Neural crest cell (in vitro differentiated cells): Measurements from ENCODE around the gene RAB12. TPM values are rescaled to one million over a fixed set of nuclear protein-coding genes. Genes with fewer than 3 reads are reported as not detected.
"Not testable (repeated sequence)": the region's sequence is repeated elsewhere in the genome, so short reads cannot be mapped to it uniquely, and the experiment has no call there.

ENCODE experiments used
- DNase-seq: peaks from one replicate; pipeline ENCODE4 v3.0.0; 2021; ENCODE audit warnings: low read depth, mixed read lengths, low spot score
- H3K27ac Mint-ChIP-seq: one replicate; pipeline ENCODE4 v1.8.0; 2021; ENCODE audit warnings: mild to moderate bottlenecking, mixed read lengths; ENCODE audit not compliant: unreplicated experiment
- H3K27me3 Mint-ChIP-seq: 2 replicates; pipeline ENCODE4 v1.8.0; 2021; ENCODE audit warnings: low read depth, mild to moderate bottlenecking, mixed read lengths
- H3K36me3 Mint-ChIP-seq: 2 replicates; pipeline ENCODE4 v1.8.0; 2021; ENCODE audit warnings: low read depth, mild to moderate bottlenecking, mixed read lengths
- H3K4me1 Mint-ChIP-seq: 2 replicates; pipeline ENCODE4 v1.8.0; 2021; ENCODE audit warnings: mixed read lengths
- H3K4me3 Mint-ChIP-seq: one replicate; pipeline ENCODE4 v1.8.0; 2021; ENCODE audit warnings: mild to moderate bottlenecking, mixed read lengths
- H3K9me3 Mint-ChIP-seq: 2 replicates; pipeline ENCODE4 v1.8.0; 2021; ENCODE audit warnings: mixed read lengths
- total RNA-seq: library from RNA; stranded (reverse); gene quantifications from 2 replicates; pipeline ENCODE4 v1.2.1, GENCODE V29; 2021
- TF ChIP-seq, protein P1 (sequence below): fragments of 200-600 bp; sonication (generic); conservative IDR thresholded peaks from 2 replicates; pipeline ENCODE4 v1.5.0; 2021; ENCODE audit warnings: antibody characterized with exemption, mild to moderate bottlenecking

Gene RAB12
- total RNA-seq, 1 donor from 2014 or later, result 26.5 TPM

- Mint-ChIP-seq H3K9me3 (no peaks in the 10 kb centered on the region), H3K36me3 (peaks cover 17% of the 10 kb centered on the region), H3K27ac (no peak overlapping the region), H3K4me1 (no peaks in the 10 kb centered on the region), H3K27me3 (no peaks in the 10 kb centered on the region), H3K4me3 (no peak overlapping the region)
- TF ChIP-seq, protein P1, sequence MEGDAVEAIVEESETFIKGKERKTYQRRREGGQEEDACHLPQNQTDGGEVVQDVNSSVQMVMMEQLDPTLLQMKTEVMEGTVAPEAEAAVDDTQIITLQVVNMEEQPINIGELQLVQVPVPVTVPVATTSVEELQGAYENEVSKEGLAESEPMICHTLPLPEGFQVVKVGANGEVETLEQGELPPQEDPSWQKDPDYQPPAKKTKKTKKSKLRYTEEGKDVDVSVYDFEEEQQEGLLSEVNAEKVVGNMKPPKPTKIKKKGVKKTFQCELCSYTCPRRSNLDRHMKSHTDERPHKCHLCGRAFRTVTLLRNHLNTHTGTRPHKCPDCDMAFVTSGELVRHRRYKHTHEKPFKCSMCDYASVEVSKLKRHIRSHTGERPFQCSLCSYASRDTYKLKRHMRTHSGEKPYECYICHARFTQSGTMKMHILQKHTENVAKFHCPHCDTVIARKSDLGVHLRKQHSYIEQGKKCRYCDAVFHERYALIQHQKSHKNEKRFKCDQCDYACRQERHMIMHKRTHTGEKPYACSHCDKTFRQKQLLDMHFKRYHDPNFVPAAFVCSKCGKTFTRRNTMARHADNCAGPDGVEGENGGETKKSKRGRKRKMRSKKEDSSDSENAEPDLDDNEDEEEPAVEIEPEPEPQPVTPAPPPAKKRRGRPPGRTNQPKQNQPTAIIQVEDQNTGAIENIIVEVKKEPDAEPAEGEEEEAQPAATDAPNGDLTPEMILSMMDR, result no peak
- DNase-seq, result no peak
Measured at GRCh38 chr18:8635087-8635486, 25.9 kb downstream of the RAB12 start.

- no peak for DNase-seq
- TF ChIP-seq, protein P1, result no peak
- no peak overlapping the region for H3K4me3 Mint-ChIP-seq
- H3K36me3 Mint-ChIP-seq, result peaks cover 30% of the 10 kb centered on the region
- H3K4me1 Mint-ChIP-seq, result no peaks in the 10 kb centered on the region
- no peaks in the 10 kb centered on the region for H3K9me3 Mint-ChIP-seq
- no peak overlapping the region for H3K27ac Mint-ChIP-seq
- H3K27me3 Mint-ChIP-seq, result no peaks in the 10 kb centered on the region
Measured at GRCh38 chr18:8639762-8640161, 30.5 kb downstream of the RAB12 start.

DNA sequence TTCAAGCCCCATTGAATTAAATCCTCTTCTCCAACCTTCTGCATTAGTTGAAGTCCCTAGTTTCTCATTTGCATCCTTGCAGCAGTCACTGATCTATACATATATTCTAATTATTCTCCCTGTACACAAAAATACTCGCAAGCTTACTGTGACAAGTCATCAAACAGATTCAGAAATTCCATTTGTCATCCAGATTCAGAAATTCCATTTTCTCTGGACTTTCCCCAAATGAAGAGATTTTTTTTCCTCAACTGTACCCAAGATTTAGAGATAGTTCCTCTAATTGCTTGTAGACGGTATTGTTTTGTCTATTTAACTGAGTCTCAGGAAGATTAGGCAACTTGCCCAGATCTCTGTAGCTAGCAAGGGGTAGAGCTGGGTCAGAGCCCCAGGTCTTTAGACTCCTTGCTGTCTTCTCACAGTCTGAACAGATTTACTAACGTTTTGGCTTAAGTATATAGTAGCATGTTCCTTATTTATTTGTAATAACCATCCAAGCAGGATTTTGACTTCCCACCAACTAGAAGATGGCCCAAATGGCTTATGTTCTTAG is 34.2 kb downstream of the RAB12 start:
- TF ChIP-seq, protein P1, result no peak
- no peak overlapping the region for H3K27ac Mint-ChIP-seq

GRCh38 chr18:8647359-8647758 is 38.1 kb downstream of the RAB12 start:
- not testable (repeated sequence) for H3K36me3 Mint-ChIP-seq, H3K9me3 Mint-ChIP-seq, H3K27ac Mint-ChIP-seq, H3K27me3 Mint-ChIP-seq, DNase-seq, H3K4me3 Mint-ChIP-seq, H3K4me1 Mint-ChIP-seq

More for the DNA sequence above, 34.2 kb downstream of the RAB12 start:
- Mint-ChIP-seq H3K36me3 (peaks cover 21% of the 10 kb centered on the region), H3K4me1 (no peaks in the 10 kb centered on the region), H3K27me3 (no peaks in the 10 kb centered on the region), H3K9me3 (peaks cover 2% of the 10 kb centered on the region), H3K4me3 (no peak overlapping the region)
- DNase-seq, result no peak

DNA sequence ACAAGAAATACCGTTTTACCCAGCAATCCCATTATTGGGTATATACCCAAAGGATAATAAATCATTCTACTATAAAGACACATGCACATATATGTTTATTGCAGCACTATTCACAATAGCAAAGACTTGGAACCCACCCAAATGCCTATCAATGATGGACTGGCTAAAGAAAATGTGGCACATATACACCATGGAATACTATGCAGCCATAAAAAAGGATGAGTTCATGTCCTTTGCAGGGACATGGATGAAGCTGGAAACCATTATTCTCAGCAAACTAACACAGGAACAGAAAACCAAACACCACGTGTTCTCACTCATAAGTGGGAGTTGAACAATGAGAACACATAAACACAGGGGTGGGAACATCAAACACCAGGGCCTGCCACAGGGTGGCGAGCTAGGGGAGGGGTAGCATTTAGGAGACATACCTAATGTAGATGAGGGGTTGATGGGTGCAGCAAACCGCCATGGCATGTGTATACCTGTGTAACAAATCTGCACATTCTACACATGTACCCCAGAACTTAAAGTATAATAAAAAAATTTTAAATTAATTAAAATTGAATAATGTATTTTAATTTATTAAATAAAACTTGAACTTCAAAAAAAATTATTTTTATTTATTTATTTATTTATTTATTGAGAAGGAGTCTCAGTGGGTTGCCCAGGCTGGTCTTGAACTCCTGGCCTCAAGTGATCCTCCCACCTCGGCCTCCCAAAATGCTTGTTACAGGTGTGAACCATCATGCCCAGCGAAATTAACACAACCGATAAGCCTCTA is 42.4 kb downstream of the RAB12 start:
- H3K9me3 Mint-ChIP-seq, result not testable (repeated sequence)
- peaks cover 19% of the 10 kb centered on the region for H3K27me3 Mint-ChIP-seq

DNA sequence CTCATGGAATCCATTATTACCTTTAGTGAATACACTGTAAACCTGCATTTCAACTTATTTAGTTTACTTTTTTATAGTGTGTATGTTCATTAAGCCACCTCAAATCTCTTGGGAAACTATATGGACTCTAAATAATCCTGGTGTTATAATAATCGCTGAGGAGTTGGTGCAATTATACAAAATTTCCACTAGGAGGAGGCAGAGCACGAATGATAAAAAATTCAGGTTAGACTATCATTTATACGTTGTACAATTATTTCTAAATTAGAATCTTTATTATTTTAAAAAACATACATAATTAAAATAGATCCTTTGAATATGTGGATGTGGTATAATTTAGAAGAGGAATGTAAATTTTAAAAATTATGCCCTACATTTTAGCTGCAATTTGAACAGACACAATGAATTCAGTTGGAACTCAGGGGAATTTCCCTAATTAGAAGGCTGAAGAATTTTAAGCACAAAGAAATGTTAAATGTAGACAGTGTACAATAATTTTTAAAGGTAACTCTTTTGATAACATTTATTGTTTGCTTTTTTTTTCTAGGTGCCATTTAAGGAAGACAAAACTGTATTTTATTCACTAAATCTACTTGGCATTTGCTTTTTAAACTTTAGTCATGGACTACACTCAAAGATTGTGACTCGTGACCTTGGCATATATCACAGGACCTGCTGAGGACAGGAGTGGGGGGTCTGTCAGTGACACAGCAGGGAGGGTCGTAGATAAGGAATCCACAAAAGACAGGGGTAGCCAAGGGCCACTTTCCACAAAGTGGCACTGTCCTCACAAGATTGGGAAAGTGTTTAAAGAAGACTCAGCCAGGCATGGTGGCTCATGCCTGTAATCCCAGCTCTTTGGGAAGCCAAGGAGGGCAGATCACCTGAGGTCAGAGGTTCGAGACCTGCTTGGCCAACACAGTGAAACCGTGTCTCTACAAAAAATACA is 45.5 kb downstream of the RAB12 start:
- Mint-ChIP-seq H3K4me3 (no peak overlapping the region), H3K27ac (no peak overlapping the region), H3K9me3 (no peaks in the 10 kb centered on the region), H3K27me3 (peaks cover 19% of the 10 kb centered on the region), H3K36me3 (no peaks in the 10 kb centered on the region), H3K4me1 (peaks cover 20% of the 10 kb centered on the region)
- DNase-seq, result no peak
- TF ChIP-seq, protein P1, result peak; percentile 89

More for the DNA sequence above, 42.4 kb downstream of the RAB12 start:
- H3K36me3 Mint-ChIP-seq, DNase-seq, H3K27ac Mint-ChIP-seq, H3K4me3 Mint-ChIP-seq, H3K4me1 Mint-ChIP-seq: not testable (repeated sequence)
